Measurements from ENCODE around the gene LRP3.
"Not testable (repeated sequence)": the region's sequence is repeated elsewhere in the genome, so short reads cannot be mapped to it uniquely, and the experiment has no call there.

LRP3 gene

GRCh38 chr19:33220735-33221134 lies 26.6 kb downstream of the LRP3 start:
- DNase-seq: no peak

GRCh38 chr19:33221638-33222037 lies 27.5 kb downstream of the LRP3 start:
- no peak for DNase-seq

GRCh38 chr19:33222255-33222654 lies 28.1 kb downstream of the LRP3 start:
- DNase-seq: not testable (repeated sequence)

GRCh38 chr19:33224694-33225457 lies 30.7 kb downstream of the LRP3 start:
- no peak for DNase-seq

- no peak for DNase-seq
Measured at GRCh38 chr19:33225458-33225926, 31.4 kb downstream of the LRP3 start, which contains the start of gene SLC7A10. SLC7A10 (minus strand) TSS chr19:33225850; CDS start chr19:33225703, 147 bp downstream.

- DNase-seq: no peak
Measured at GRCh38 chr19:33226550-33227241, 32.6 kb downstream of the LRP3 start.

GRCh38 chr19:33227242-33227650 lies 33.1 kb downstream of the LRP3 start:
- no peak for DNase-seq

- no peak for DNase-seq
Measured at GRCh38 chr19:33227870-33228599, 33.9 kb downstream of the LRP3 start.

GRCh38 chr19:33229962-33230361 lies 35.8 kb downstream of the LRP3 start:
- no peak for DNase-seq

- DNase-seq: no peak
Measured at GRCh38 chr19:33231511-33231910, 37.4 kb downstream of the LRP3 start.

GRCh38 chr19:33232656-33233055 lies 38.5 kb downstream of the LRP3 start:
- DNase-seq: no peak

GRCh38 chr19:33233056-33233873 lies 39.1 kb downstream of the LRP3 start:
- no peak for DNase-seq

- DNase-seq: no peak
Measured at GRCh38 chr19:33234092-33234491, 40.0 kb downstream of the LRP3 start.

GRCh38 chr19:33234736-33235135 lies 40.6 kb downstream of the LRP3 start:
- DNase-seq: no peak

- no peak for DNase-seq
Measured at GRCh38 chr19:33235269-33235995, 41.3 kb downstream of the LRP3 start.

- no peak for DNase-seq
Measured at GRCh38 chr19:33235996-33236350, 41.8 kb downstream of the LRP3 start.

GRCh38 chr19:33236696-33237390 lies 42.7 kb downstream of the LRP3 start:
- DNase-seq: no peak

- no peak for DNase-seq
Measured at GRCh38 chr19:33238481-33239149, 44.5 kb downstream of the LRP3 start.

GRCh38 chr19:33239223-33239975 lies 45.3 kb downstream of the LRP3 start:
- DNase-seq: no peak
